HEK293 (cell line): ENCODE data around the gene STOX1.
"Not testable (repeated sequence)": the region's sequence is repeated elsewhere in the genome, so short reads cannot be mapped to it uniquely, and the experiment has no call there.

ENCODE experiments used
- CTCF ChIA-PET: fragments of 350-600 bp; formaldehyde crosslinking; extraction: SDS; loops from one replicate; lab custom pipeline; 2021; ENCODE audit warnings: antibody characterized with exemption; lab: Yijun Ruan, JAX
- POLR2A ChIA-PET: fragments of 300-600 bp; formaldehyde crosslinking; extraction: SDS; loops from one replicate; lab custom pipeline; 2020; ENCODE audit warnings: antibody characterized with exemption, inconsistent platforms; lab: Yijun Ruan, JAX
- H3K27ac ChIP-seq: fragments of 200-500 bp; sonication (Bioruptor generic); 2 replicates; pipeline ENCODE4 v1.5.1; 2014; ENCODE audit warnings: low read depth, low read length, control low read depth, inconsistent platforms; ENCODE audit errors: extremely low read depth
- H3K36me3 ChIP-seq, 2 experiments: fragments of 200-500 bp in 1 of 2; sonication (Bioruptor generic) in 1 of 2; 1 replicate in 1 of 2; 2 replicates in 1 of 2; pipeline ENCODE4 v1.5.1; 2014 to 2017; ENCODE audit warnings: inconsistent platforms in 2 of 2, low read length in 2 of 2; ENCODE audit not compliant: control insufficient read depth in 2 of 2, insufficient read depth in 1 of 2
- H3K4me1 ChIP-seq: fragments of 200-500 bp; sonication (Bioruptor generic); 2 replicates; pipeline ENCODE4 v1.5.1; 2014; ENCODE audit warnings: mild to moderate bottlenecking, low read length, inconsistent platforms; ENCODE audit not compliant: control insufficient read depth, insufficient read depth
- H3K4me3 ChIP-seq: 2 replicates; pipeline ENCODE4 v1.5.1; 2011; ENCODE audit warnings: low read depth, mild to moderate bottlenecking, control low read depth, low read length, moderate library complexity
- H3K9me3 ChIP-seq: fragments of 200-500 bp; sonication (Bioruptor generic); 2 replicates; pipeline ENCODE4 v1.5.1; 2014; ENCODE audit warnings: low read depth, low read length, inconsistent platforms; ENCODE audit not compliant: control insufficient read depth, insufficient read depth
- GFI1B ChIP-seq: fragments of 450-650 bp; formaldehyde crosslinking; IDR thresholded peaks from 2 replicates; pipeline ENCODE4 v1.5.1; 2016; ENCODE audit warnings: missing biosample characterization, missing genetic modification characterization
- GLIS1 ChIP-seq: fragments of 450-650 bp; formaldehyde crosslinking; IDR thresholded peaks from 2 replicates; pipeline ENCODE4 v1.5.1; 2016; ENCODE audit warnings: missing biosample characterization, missing genetic modification characterization
- GLIS2 ChIP-seq: fragments of 450-650 bp; formaldehyde crosslinking; IDR thresholded peaks from 2 replicates; pipeline ENCODE4 v1.5.1; 2016; ENCODE audit warnings: missing biosample characterization, missing genetic modification characterization
- PATZ1 ChIP-seq: fragments of 450-650 bp; formaldehyde crosslinking; IDR thresholded peaks from 2 replicates; pipeline ENCODE4 v1.5.1; 2016; ENCODE audit warnings: missing biosample characterization, missing genetic modification characterization
- PRDM4 ChIP-seq: fragments of 450-650 bp; formaldehyde crosslinking; IDR thresholded peaks from 2 replicates; pipeline ENCODE4 v1.5.1; 2017; ENCODE audit warnings: missing biosample characterization, missing genetic modification characterization
- ZBTB26 ChIP-seq: fragments of 450-650 bp; formaldehyde crosslinking; optimal IDR thresholded peaks from 2 replicates; pipeline ENCODE3; 2016; ENCODE audit warnings: missing biosample characterization, mild to moderate bottlenecking, missing genetic modification characterization
- ZBTB48 ChIP-seq: fragments of 450-650 bp; formaldehyde crosslinking; IDR thresholded peaks from 2 replicates; pipeline ENCODE4 v1.5.1; 2016; ENCODE audit warnings: missing biosample characterization, missing genetic modification characterization
- ZBTB8A ChIP-seq: fragments of 450-650 bp; formaldehyde crosslinking; IDR thresholded peaks from 2 replicates; pipeline ENCODE4 v1.5.1; 2016; ENCODE audit warnings: missing biosample characterization, missing genetic modification characterization
- ZIC2 ChIP-seq: fragments of 450-650 bp; formaldehyde crosslinking; IDR thresholded peaks from 2 replicates; pipeline ENCODE4 v1.5.1; 2016; ENCODE audit warnings: missing biosample characterization, missing genetic modification characterization
- ZNF132 ChIP-seq: fragments of 450-650 bp; formaldehyde crosslinking; IDR thresholded peaks from 2 replicates; pipeline ENCODE4 v1.5.1; 2017; ENCODE audit warnings: missing biosample characterization, missing genetic modification characterization, borderline replicate concordance
- ZNF146 ChIP-seq: fragments of 450-650 bp; formaldehyde crosslinking; IDR thresholded peaks from 2 replicates; pipeline ENCODE4 v1.5.1; 2016; ENCODE audit warnings: missing biosample characterization, missing genetic modification characterization
- ZNF169 ChIP-seq: fragments of 450-650 bp; formaldehyde crosslinking; IDR thresholded peaks from 2 replicates; pipeline ENCODE4 v1.5.1; 2016; ENCODE audit warnings: missing biosample characterization, missing genetic modification characterization
- ZNF221 ChIP-seq: fragments of 450-650 bp; formaldehyde crosslinking; IDR thresholded peaks from 2 replicates; pipeline ENCODE4 v1.5.1; 2017; ENCODE audit warnings: missing biosample characterization, missing genetic modification characterization, borderline replicate concordance
- ZNF335 ChIP-seq: fragments of 450-650 bp; formaldehyde crosslinking; conservative IDR thresholded peaks from 2 replicates; pipeline ENCODE4 v1.5.1; 2016; ENCODE audit warnings: missing biosample characterization, missing genetic modification characterization
- ZNF423 ChIP-seq: fragments of 450-650 bp; formaldehyde crosslinking; IDR thresholded peaks from 2 replicates; pipeline ENCODE4 v1.5.1; 2016; ENCODE audit warnings: missing biosample characterization, missing genetic modification characterization
- ZNF555 ChIP-seq: fragments of 450-650 bp; formaldehyde crosslinking; conservative IDR thresholded peaks from 2 replicates; pipeline ENCODE4 v1.5.1; 2017; ENCODE audit warnings: missing biosample characterization, mild to moderate bottlenecking, missing genetic modification characterization, inconsistent platforms
- ZNF677 ChIP-seq: fragments of 450-650 bp; IDR thresholded peaks from 2 replicates; pipeline ENCODE4 v1.5.0; 2018; ENCODE audit warnings: missing biosample characterization, mild to moderate bottlenecking, missing genetic modification characterization, moderate library complexity

The STOX1 gene

GRCh38 chr10:68816796-68817412 lies 10.4 kb upstream of the STOX1 start (continued):
- TF ChIP-seq PRDM4 (tag by site-specific recombination) (no peak), ZNF555 (tag by site-specific recombination) (no peak), ZNF221 (tag by site-specific recombination) (no peak), GFI1B (tag by site-specific recombination) (no peak), ZNF677 (tag by site-specific recombination) (no peak), ZNF132 (tag by site-specific recombination) (no peak), ZNF169 (tag by site-specific recombination) (no peak)

GRCh38 chr10:68820359-68820758 lies 7.0 kb upstream of the STOX1 start:
- not testable (repeated sequence) for H3K4me3 ChIP-seq, H3K36me3 ChIP-seq, H3K27ac ChIP-seq, H3K9me3 ChIP-seq, H3K4me1 ChIP-seq
- POLR2A ChIA-PET = interaction anchor here (0.6 kb wide), 1 partner anchor 80 kb away, joined by 3 read pairs; no protein-coding TSS in a partner anchor
- CTCF ChIA-PET = interaction anchor here (0.6 to 0.7 kb wide), 2 partner anchors 16 to 17 kb away, joined by 3 read pairs; no protein-coding TSS in a partner anchor
- peak; percentile 87 for TF ChIP-seq ZNF146 (tag by site-specific recombination)

- H3K4me3 ChIP-seq, H3K9me3 ChIP-seq, H3K27ac ChIP-seq, H3K4me1 ChIP-seq, POLR2A ChIA-PET, H3K36me3 ChIP-seq: not testable (repeated sequence)
- CTCF ChIA-PET = interaction anchor here (0.6 to 1.0 kb wide), 2 partner anchors 75 to 87 kb away, joined by 3 to 5 read pairs; no protein-coding TSS in a partner anchor
These were observed 4.7 kb upstream of the STOX1 start for GRCh38 chr10:68822626-68823025.

GRCh38 chr10:68827592-68827959 lies 245 bp downstream of the STOX1 start:
- not testable (repeated sequence) for H3K9me3 ChIP-seq, H3K4me1 ChIP-seq, H3K36me3 ChIP-seq
- peak overlapping the region; percentile 84; the same call in 1 of the 2 replicates for H3K27ac ChIP-seq
- ChIA-PET CTCF (interaction anchor here (0.6 to 1.2 kb wide), 5 partner anchors 13 to 625 kb away, joined by 3 to 4 read pairs (median 3); partner anchors contain the start of gene DDX50), POLR2A (interaction anchor here (0.5 to 2.4 kb wide), 20 partner anchors 8 to 506 kb away, joined by 3 to 14 read pairs (median 4); partner anchors contain the start of genes DDX50, HNRNPH3 and TET1)
- H3K4me3 ChIP-seq = peak overlapping the region; percentile 63

GRCh38 chr10:68828083-68828601 lies 811 bp downstream of the STOX1 start:
- ChIA-PET CTCF (interaction anchor here (0.6 to 1.2 kb wide), 4 partner anchors 14 to 394 kb away, joined by 3 to 4 read pairs (median 3); partner anchors contain the start of gene DDX50), POLR2A (interaction anchor here (0.5 to 2.4 kb wide), 8 partner anchors 7 to 438 kb away, joined by 3 to 14 read pairs (median 4); partner anchors contain the start of gene DDX50)
- TF ChIP-seq ZBTB8A (tag by site-specific recombination) (peak; percentile 39; the same call in 1 of the 2 replicates), ZBTB48 (0 out of 2 replicates have a peak, but pooled peaks have one; percentile 25), ZIC2 (tag by site-specific recombination) (peak; percentile 71), GLIS1 (tag by site-specific recombination) (peak; percentile 95), GLIS2 (tag by site-specific recombination) (peak; percentile 71), ZBTB26 (tag by site-specific recombination) (peak; percentile 71), ZNF423 (tag by site-specific recombination) (peak; percentile 84), PATZ1 (peak; percentile 43; the same call in 1 of the 2 replicates), ZNF335 (peak; percentile 40; the same call in 1 of the 2 replicates)
- not testable (repeated sequence) for H3K36me3 ChIP-seq, H3K4me1 ChIP-seq, H3K9me3 ChIP-seq
- H3K4me3 ChIP-seq = peak overlapping the region; percentile 53
- peak overlapping the region; percentile 32; the same call in 1 of the 2 replicates for H3K27ac ChIP-seq
